Measurements from ENCODE around the gene KIAA0586. TPM values are rescaled to one million over a fixed set of nuclear protein-coding genes. Genes with fewer than 3 reads are reported as not detected.

KIAA0586 gene
- total RNA-seq, 2 experiments from 2014 or later: 24.1 to 27.7 TPM

DNA sequence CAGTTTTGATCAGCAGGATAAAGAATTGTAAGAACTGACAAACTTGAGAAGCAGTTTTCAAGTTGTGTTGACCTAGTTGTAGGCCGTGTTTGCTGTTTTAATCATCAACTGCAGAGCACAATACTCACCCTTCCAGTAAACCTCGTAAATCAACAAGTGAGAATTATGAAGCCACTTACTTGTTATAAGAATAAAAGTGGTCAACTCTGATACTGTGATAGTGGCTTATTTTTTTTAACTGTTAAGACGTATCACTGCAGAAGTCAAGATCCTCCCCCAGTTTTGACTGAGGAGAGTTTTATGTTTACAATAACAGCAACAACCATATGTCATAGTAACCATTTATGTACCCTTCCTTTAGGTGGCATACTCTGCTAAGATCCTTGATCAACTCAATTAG lies 109.5 kb downstream of the KIAA0586 start:
- Mint-ChIP-seq H3K4me1 (no peaks in the 10 kb centered on the region), H3K36me3 (peaks cover 3% of the 10 kb centered on the region)

DNA sequence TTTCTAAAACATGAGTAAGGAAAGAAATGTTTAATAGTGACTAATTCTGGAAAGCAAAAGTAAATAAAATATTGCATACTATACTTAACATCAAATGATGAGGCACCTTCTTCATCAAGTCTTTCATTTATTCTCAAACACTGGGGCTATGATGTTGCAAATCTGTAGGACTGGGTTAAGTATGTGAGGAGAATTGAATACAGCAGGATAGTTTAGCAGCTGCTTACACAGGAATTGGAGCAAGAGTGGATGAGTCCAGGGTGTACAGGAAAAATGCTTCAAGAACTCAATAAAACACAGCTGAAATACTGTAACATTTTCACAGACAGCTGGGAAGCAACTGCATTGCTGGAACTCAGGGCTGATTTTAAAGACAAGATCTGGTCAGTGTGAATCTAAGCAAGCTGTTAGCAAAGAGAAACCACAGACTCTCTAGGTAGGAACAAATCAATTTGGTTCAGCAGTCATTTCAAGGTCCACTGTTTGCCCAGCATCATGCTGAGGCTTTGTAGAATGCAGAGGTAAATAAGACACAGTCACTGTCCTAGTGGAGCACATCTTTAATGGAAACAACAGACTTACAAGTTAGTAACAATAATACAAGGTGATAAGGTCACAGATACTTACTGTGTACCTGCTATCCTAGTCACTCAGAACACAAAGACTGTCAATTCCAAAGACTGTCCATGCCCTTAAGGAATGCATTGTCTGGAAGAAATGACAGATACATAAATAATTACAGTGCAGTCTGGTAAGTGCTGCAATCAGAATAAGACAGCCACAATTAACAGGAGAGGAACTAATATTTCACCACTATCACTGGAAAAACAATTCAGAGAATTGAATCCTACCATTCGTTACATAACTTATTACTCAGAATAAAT lies 113.5 kb downstream of the KIAA0586 start:
- Mint-ChIP-seq H3K36me3 (peaks cover 3% of the 10 kb centered on the region), H3K27ac (no peak overlapping the region), H3K4me1 (no peaks in the 10 kb centered on the region), H3K27me3 (no peaks in the 10 kb centered on the region), H3K4me3 (no peak overlapping the region), H3K9me3 (ENCODE audit: low read depth) (no peaks in the 10 kb centered on the region)
- CTCF ChIA-PET: no interaction called here
- no peak for DNase-seq
- no peak for ATAC-seq

More for the DNA sequence above, 109.5 kb downstream of the KIAA0586 start:
- Mint-ChIP-seq H3K9me3 (ENCODE audit: low read depth) (no peaks in the 10 kb centered on the region), H3K4me3 (no peak overlapping the region), H3K27ac (no peak overlapping the region), H3K27me3 (no peaks in the 10 kb centered on the region)
- DNase-seq: no peak
- no peak for ATAC-seq
- CTCF ChIA-PET: no interaction called here

DNA sequence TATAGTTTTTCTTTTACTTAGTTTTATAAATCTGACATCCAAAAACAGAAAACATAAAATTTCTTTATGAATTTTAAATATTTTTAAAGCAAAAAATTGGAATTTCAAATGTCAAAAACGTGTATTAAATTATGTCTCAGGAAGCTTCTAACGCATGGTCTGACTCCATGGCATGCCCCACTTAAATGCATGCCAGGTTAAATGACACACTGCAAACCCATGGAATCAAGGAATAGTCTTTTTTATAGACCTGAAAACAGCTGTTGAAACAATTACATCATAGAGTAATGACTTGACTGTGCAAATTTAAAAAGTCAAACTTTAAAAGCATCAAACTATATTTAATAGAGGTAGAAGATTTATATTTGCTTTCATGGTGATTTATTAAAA lies 114.1 kb downstream of the KIAA0586 start:
- Mint-ChIP-seq H3K27me3 (no peaks in the 10 kb centered on the region), H3K27ac (no peak overlapping the region), H3K36me3 (peaks cover 1% of the 10 kb centered on the region), H3K4me1 (no peaks in the 10 kb centered on the region), H3K9me3 (ENCODE audit: low read depth) (no peaks in the 10 kb centered on the region), H3K4me3 (no peak overlapping the region)
- CTCF ChIA-PET: no interaction called here
- DNase-seq: no peak
- no peak for ATAC-seq

DNA sequence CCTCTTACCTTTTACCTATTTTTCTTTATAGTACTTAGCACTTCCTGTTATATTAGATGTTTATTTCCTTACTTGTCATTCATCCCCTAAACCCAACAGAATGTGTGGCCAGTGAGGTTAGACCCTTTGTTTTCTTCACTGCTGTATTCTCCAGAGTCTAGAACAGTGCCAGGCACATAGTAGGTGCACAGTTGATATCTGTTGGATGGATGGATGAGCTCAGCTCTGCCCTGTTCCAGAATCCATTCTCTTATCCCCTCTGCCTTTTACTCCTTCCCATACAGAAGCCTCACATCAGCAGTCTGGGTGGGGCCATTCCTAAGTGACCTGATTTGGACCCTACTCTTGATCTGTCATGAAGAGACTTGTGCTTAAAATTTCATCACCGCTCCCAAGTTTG lies 115.7 kb downstream of the KIAA0586 start:
- CTCF ChIA-PET: interaction anchor here (1.4 kb wide), 1 partner anchor 42 kb away, joined by 3 read pairs; no protein-coding TSS in a partner anchor
- no peak for DNase-seq
- Mint-ChIP-seq H3K9me3 (ENCODE audit: low read depth) (no peaks in the 10 kb centered on the region), H3K4me3 (no peak overlapping the region), H3K27ac (no peak overlapping the region), H3K4me1 (no peaks in the 10 kb centered on the region), H3K27me3 (no peaks in the 10 kb centered on the region), H3K36me3 (peaks cover 1% of the 10 kb centered on the region)
- no peak for ATAC-seq

- no peak overlapping the region for H3K4me3 Mint-ChIP-seq
- CTCF ChIA-PET: no interaction called here
- DNase-seq (no peak), ATAC-seq (no peak)
- no peaks in the 10 kb centered on the region for H3K36me3 Mint-ChIP-seq
- no peak overlapping the region for H3K27ac Mint-ChIP-seq
- H3K4me1 Mint-ChIP-seq: no peaks in the 10 kb centered on the region
- H3K9me3 Mint-ChIP-seq (ENCODE audit: low read depth): no peaks in the 10 kb centered on the region
- no peaks in the 10 kb centered on the region for H3K27me3 Mint-ChIP-seq
These were observed 120.1 kb downstream of the KIAA0586 start for GRCh38 chr14:58547649-58548048.

GRCh38 chr14:58549105-58549757 lies 121.7 kb downstream of the KIAA0586 start:
- CTCF ChIA-PET: interaction anchor here (1.6 kb wide), 1 partner anchor 48 kb away, joined by 3 read pairs; no protein-coding TSS in a partner anchor
- H3K9me3 Mint-ChIP-seq (ENCODE audit: low read depth): no peaks in the 10 kb centered on the region
- H3K36me3 Mint-ChIP-seq: no peaks in the 10 kb centered on the region
- no peaks in the 10 kb centered on the region for H3K27me3 Mint-ChIP-seq
- DNase-seq: no peak
- no peaks in the 10 kb centered on the region for H3K4me1 Mint-ChIP-seq
- H3K4me3 Mint-ChIP-seq: no peak overlapping the region
- no peak overlapping the region for H3K27ac Mint-ChIP-seq
- no peak for ATAC-seq

DNA sequence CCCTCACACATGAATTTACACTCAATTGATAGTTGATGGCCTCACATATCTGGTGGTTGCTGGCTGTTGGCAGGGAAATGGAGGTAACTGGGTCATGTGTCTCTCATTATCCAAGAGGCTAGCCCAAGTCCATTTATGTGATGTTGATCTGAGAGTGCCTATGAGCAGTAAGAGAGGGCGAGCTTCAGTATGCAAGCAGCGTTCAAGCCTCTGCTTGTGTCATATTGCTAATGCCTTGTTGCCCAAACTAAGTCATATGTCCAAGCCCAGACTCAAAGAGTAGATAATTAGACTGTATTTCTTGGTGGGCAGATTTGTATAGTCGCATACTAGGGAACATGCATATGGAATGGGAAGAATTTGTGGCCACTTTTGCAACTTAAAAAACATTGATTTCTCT lies 126.4 kb downstream of the KIAA0586 start:
- ATAC-seq: no peak
- no peak for DNase-seq
- Mint-ChIP-seq H3K27ac (no peak overlapping the region), H3K4me1 (no peaks in the 10 kb centered on the region), H3K4me3 (no peak overlapping the region), H3K9me3 (ENCODE audit: low read depth) (no peaks in the 10 kb centered on the region), H3K36me3 (no peaks in the 10 kb centered on the region), H3K27me3 (no peaks in the 10 kb centered on the region)
- CTCF ChIA-PET: no interaction called here

DNA sequence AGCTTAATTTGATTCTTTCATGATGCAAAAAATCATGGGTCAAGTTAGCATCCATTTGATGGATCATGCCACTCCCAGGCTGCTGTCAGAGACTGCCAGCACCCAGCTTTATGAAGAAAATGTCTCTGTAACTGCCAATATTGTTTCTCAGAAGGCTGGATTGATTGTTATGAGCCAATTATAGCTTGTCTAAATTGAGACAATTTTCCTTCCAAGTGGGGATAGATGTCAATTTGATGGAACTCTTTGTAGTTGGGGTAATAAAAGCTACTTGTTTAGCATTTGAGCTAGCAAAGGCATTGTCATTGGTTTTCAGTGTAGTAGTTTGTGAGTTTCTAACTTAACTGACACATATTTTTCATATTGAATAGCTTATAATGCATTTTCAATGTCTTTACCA lies 128.1 kb downstream of the KIAA0586 start:
- ATAC-seq: no peak
- Mint-ChIP-seq H3K9me3 (ENCODE audit: low read depth) (no peaks in the 10 kb centered on the region), H3K27ac (no peak overlapping the region), H3K4me1 (no peaks in the 10 kb centered on the region), H3K4me3 (no peak overlapping the region), H3K36me3 (no peaks in the 10 kb centered on the region), H3K27me3 (no peaks in the 10 kb centered on the region)
- no peak for DNase-seq
- CTCF ChIA-PET: no interaction called here

DNA sequence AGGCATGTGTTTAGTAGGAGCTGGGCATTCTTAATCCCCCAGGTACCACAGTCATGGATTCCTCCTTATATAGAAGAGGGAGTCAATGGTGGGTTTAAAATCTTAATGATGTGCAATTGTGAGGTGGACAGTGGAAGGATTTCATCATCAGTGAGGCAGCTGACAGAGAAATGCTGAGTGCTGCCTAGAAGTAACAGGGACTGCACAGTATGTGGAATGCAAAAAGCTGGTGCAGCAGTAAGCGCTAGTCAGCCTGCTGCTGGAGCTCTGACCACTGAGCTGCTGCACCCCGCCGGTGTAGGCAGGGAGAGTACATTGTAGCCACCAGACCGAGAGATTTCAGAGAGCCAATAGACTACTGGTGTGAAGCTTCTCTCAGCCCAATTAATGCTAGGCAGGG lies 129.7 kb downstream of the KIAA0586 start:
- Mint-ChIP-seq H3K4me3 (no peak overlapping the region), H3K9me3 (ENCODE audit: low read depth) (no peaks in the 10 kb centered on the region), H3K27me3 (no peaks in the 10 kb centered on the region), H3K27ac (no peak overlapping the region), H3K4me1 (no peaks in the 10 kb centered on the region), H3K36me3 (no peaks in the 10 kb centered on the region)
- DNase-seq: no peak
- no peak for ATAC-seq
- CTCF ChIA-PET: no interaction called here

DNA sequence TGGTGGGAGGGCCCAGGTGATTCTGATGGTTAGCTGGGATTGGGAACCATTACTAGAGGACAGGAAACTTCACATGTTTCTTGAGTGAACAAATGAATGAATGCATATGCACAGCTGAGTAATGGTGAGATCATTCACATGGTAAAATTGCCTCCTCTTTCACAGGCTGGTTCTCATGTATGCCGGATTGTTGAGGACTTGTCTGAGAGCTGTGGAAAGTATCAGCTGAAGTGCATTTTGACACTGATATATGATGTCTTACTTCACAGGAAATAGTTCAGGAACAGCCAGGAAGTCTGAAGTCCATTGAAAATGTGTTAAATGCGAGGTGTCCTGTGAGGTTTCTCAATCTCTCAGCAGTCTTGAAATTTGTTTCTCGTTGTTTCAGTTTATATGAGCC lies 132.7 kb downstream of the KIAA0586 start:
- H3K4me1 Mint-ChIP-seq: no peaks in the 10 kb centered on the region
- ATAC-seq (no peak), DNase-seq (no peak)
- no peaks in the 10 kb centered on the region for H3K27me3 Mint-ChIP-seq
- no peaks in the 10 kb centered on the region for H3K9me3 Mint-ChIP-seq (ENCODE audit: low read depth)
- H3K36me3 Mint-ChIP-seq: no peaks in the 10 kb centered on the region
- no peak overlapping the region for H3K4me3 Mint-ChIP-seq
- no peak overlapping the region for H3K27ac Mint-ChIP-seq
- CTCF ChIA-PET: interaction anchor here (1.0 kb wide), 1 partner anchor 9 kb away, joined by 3 read pairs; no protein-coding TSS in a partner anchor

DNA sequence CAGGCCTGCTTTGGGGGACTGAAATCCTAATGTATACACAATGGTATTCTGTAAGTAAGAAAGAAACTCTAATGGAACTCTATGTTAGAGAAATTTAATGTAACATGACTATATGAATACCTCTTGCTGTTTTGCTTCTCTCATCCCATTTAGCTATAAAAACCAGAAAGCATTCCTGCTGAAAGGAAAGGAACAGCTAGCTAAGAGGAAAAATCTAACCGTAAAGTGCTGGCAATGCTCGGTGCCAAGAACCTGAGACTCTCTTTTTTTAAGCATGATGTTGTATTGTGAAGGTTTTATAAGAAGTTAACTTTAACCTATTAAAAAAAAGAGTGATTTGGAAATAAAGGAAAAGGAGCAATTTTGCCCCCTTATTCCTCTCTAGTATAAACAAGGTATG lies 134.6 kb downstream of the KIAA0586 start:
- no peak for DNase-seq
- H3K27me3 Mint-ChIP-seq: no peaks in the 10 kb centered on the region
- CTCF ChIA-PET: no interaction called here
- no peaks in the 10 kb centered on the region for H3K36me3 Mint-ChIP-seq
- H3K27ac Mint-ChIP-seq: no peak overlapping the region
- no peak for ATAC-seq
- H3K4me1 Mint-ChIP-seq: no peaks in the 10 kb centered on the region
- no peak overlapping the region for H3K4me3 Mint-ChIP-seq
- no peaks in the 10 kb centered on the region for H3K9me3 Mint-ChIP-seq (ENCODE audit: low read depth)

- Mint-ChIP-seq H3K27me3 (no peaks in the 10 kb centered on the region), H3K4me3 (no peak overlapping the region), H3K36me3 (no peaks in the 10 kb centered on the region), H3K4me1 (no peaks in the 10 kb centered on the region), H3K9me3 (ENCODE audit: low read depth) (no peaks in the 10 kb centered on the region), H3K27ac (no peak overlapping the region)
- DNase-seq (no peak), ATAC-seq (no peak)
- CTCF ChIA-PET: no interaction called here
These were observed 136.5 kb downstream of the KIAA0586 start for GRCh38 chr14:58563978-58564377.

GRCh38 chr14:58565832-58566231 lies 138.3 kb downstream of the KIAA0586 start:
- Mint-ChIP-seq H3K9me3 (ENCODE audit: low read depth) (no peaks in the 10 kb centered on the region), H3K27me3 (no peaks in the 10 kb centered on the region), H3K27ac (no peak overlapping the region), H3K4me1 (no peaks in the 10 kb centered on the region), H3K36me3 (no peaks in the 10 kb centered on the region), H3K4me3 (no peak overlapping the region)
- CTCF ChIA-PET: interaction anchor here (0.7 kb wide), 1 partner anchor 32 kb away, joined by 3 read pairs; no protein-coding TSS in a partner anchor
- DNase-seq: no peak
- ATAC-seq: no peak

- Mint-ChIP-seq H3K36me3 (no peaks in the 10 kb centered on the region), H3K27me3 (no peaks in the 10 kb centered on the region), H3K4me3 (no peak overlapping the region), H3K9me3 (ENCODE audit: low read depth) (no peaks in the 10 kb centered on the region), H3K27ac (no peak overlapping the region), H3K4me1 (peaks cover 4% of the 10 kb centered on the region)
- ATAC-seq: no peak
- CTCF ChIA-PET: no interaction called here
- no peak for DNase-seq
These were observed 139.5 kb downstream of the KIAA0586 start for GRCh38 chr14:58566979-58567378.
